Skeletal muscle cell (primary cell): Measurements from ENCODE around the gene IFNLR1.

Experiments
- DNase-seq: peaks from one replicate; pipeline ENCODE4 v3.0.0-alpha.2; 2010; ENCODE audit warnings: low read depth
- H3K4me3 ChIP-seq: 2 replicates; pipeline ENCODE4 v1.5.1; 2011; ENCODE audit warnings: low read depth, mild to moderate bottlenecking, control low read depth, low read length, moderate library complexity

IFNLR1 gene

DNA sequence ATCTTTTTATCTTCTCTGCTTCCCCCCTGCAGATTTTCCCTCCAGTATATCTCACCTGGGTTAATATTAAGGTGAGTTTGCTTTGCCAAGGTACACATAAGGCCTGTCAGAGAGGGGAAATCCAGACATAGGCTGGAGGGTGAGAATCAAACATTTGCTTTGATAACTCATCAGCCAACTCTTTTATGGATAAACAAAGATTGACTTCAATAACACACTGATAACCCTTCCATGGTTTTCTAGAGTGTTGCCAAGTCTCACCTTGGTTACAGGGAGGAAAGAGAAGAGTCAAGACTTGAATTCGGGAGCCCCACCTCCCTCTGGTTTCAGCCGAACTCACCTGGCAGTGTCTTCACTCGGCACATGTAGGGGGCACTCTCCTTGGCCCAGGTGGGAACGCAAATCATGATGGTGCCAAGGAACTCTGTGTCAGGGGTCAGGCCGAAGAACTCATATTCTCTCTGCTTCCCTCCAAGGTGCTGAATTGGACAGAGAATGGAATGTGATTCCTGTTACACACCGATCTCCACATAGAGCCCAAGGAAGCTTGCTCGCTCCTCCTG lies 59.2 kb downstream of the IFNLR1 start:
- H3K4me3 ChIP-seq: no peak overlapping the region
- DNase-seq: no peak

DNA sequence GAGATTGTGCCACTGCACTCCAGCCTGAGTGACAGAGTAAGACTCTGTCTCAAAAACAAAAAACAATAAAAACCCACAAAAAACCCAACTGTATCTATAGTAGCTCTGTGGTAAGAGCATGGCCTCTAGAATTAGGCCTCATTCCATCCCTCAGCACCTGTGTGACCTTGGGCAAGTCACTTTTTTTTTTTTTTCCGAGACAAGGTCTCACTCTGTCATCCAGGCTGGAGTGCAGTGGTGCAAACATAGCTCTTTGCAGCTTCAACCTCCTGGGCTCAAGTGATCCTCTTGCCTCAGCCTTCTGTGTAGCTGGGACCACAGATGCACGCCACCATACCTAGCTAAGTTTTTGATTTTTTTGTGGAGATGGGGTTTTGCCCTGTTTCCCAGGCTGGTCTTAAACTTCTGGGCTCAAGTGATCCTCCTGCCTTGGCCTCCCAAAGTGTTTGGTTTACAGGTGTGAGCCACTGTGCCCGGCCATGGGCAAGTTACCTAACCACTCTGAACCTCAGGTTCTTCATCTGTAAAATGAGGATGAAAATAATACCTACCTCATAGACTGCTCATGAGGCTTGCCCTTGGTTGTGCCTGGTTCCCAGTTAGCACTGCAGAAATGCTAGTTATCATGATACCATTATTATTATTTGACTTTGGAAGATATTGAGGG lies 59.8 kb downstream of the IFNLR1 start:
- no peak for DNase-seq
- no peak overlapping the region for H3K4me3 ChIP-seq

- no peak for DNase-seq
- no peak overlapping the region for H3K4me3 ChIP-seq
Measured at GRCh38 chr1:24126672-24127023, 60.4 kb downstream of the IFNLR1 start.

- H3K4me3 ChIP-seq: no peak overlapping the region
- no peak for DNase-seq
Measured at GRCh38 chr1:24126018-24126671, 60.9 kb downstream of the IFNLR1 start.

DNA sequence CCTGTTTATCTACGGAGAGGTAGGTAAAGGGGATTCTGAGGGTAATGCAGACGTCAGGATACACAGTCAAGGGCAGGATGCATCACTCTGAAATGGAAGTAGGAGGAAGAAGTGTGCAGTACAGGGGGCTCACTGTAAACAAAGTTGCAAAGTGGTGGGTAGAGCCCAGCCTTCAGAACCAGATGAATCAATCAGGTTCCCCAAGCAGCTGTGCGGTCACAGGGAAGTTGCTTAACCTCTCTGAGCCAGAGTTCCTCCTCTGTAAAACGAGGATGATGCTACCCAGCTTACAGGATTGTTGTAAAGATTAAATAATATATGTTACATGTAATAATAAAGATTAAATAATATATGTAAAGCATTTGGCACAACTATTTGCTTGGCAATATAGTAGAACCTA lies 61.6 kb downstream of the IFNLR1 start:
- H3K4me3 ChIP-seq: no peak overlapping the region
- no peak for DNase-seq

DNA sequence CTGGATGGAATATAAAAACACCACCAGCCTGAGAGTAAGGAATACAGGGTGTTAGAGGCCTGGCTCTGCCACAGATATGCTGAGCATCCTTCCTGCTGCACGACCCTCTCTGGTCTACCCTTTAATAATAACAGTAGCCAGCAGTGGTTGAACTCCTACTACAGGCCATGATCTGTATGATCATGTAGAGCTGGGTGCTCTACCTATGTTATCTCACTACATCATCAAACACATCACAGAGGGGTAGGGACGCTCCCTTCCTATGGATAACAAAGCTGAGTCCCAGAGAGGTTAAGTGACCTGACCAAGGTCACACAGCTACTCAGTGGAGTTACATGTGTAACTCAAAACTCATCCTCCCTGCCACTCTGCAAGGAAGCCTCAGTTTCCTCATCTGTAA lies 62.1 kb downstream of the IFNLR1 start:
- DNase-seq: no peak
- no peak overlapping the region for H3K4me3 ChIP-seq

DNA sequence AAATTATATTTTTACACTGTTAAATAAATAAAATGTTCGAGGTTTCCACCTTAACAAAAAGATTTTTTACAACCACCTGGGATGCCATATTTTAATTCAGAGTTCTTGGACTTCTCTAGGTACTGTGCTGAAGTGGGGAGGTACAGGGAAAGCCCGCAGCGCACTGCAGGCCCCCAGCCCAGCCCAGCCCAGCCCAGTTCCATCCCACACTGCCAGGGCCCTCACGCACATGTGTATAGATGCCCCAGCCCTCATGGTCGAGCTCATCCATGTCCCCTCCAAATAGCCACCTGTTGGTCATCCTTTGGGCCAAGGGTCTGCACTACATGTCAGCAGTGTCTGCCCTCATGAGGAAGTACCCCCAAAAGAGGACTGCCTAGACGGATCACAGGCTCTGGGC lies 63.5 kb downstream of the IFNLR1 start:
- H3K4me3 ChIP-seq: no peak overlapping the region
- no peak for DNase-seq

DNA sequence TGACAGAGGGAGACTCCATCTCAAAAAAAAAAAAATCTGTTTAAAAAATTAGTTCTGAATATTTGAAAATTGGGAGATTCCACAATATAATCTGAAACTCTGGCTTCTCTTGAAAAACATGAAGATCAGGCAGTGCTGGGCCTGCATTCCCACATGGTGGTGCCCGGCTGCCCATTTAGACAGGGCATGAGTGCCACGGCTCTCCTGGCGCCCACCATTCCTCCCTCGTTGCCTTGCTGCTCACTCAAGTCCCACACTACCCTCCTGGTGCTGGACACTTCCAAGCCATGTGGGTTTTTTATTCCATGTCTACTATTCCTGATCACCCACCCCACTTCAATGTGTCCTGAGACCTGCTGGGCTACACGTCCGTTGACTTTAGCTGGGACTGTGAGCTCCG lies 64.3 kb downstream of the IFNLR1 start:
- no peak overlapping the region for H3K4me3 ChIP-seq
- DNase-seq: no peak

- no peak overlapping the region for H3K4me3 ChIP-seq
Measured at GRCh38 chr1:24121406-24121805, 65.7 kb downstream of the IFNLR1 start.

DNA sequence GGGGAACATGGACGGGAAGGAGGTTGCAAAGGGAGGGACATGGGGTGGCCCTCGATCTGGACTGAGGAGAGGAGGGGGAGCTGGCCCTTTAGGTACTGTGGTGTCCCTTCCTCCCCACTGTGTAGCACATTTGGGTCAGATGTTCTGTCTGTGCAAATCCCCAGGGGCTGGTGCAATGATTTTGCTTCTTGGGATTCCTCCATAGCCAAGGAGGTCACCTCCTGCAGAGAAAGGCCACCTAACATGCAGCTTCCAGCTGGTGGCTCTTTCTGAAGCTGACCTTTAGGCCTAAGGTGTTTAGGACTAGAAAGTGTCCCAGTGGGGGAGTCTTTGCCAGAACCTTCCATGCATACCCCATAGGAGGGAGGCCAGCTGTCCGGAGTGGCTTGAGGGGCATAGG lies 66.1 kb downstream of the IFNLR1 start:
- no peak for DNase-seq
- no peak overlapping the region for H3K4me3 ChIP-seq

More at GRCh38 chr1:24121406-24121805, 65.7 kb downstream of the IFNLR1 start:
- no peak for DNase-seq

DNA sequence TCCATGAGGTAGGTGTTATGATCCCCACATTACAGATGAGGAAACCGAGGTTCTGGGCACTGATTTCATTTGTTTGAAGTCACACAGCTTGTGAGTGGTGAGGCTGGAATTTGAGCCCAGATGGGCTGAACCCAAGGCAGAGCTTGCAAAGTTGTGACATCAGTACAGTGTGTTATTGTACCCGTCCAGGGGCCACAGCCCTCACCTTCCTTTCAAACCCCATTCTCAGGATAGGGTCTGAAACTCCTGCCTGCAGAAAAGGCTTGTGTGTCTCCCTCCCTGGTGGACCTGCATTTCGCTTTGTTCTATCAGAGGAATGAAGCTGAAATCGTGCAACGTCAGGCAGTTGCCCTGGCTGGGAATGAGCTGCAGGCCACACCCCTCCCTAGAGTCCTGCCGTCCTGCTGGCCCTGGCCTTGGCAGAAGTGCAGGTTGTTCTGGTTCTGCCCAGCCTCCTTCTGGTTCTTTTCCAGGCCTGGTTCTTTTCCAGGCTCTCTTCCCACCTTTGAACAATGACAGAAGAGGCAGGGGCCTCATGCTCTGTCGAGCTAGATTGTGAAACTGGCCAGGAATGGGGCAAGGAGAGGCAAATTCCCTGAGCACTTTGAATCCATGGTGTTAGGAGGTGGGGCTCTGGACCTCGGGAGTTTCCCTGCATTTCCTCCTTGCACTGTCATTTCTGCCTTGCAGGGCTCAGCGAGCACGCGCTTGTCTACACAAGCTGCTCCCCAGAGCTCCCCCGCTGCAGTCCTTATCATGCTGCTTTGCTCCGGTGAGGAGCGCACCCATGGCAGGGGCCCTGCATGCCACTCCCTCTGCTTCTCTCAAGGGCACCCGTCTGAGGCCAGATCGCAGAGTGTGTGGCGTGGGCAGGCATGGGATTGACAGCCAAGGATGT lies 67.0 kb downstream of the IFNLR1 start:
- DNase-seq: no peak
- H3K4me3 ChIP-seq: no peak overlapping the region

DNA sequence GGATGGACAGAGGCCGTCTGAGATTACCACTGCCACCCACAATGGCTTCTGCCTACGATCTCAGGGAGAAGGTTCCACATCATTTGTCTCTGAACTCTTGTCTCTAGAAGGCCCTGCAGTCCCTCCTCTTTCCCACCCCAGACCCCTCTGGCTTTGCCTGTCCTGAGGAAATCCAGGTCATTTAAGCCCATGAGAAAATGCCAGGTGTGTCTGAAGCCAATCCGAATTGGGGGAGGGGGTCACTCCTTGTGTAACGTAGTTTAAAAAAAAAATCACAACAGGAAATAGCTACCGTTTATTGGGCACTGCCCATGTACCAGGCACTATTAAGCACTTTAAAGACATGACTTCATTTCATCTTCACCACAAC lies 67.6 kb downstream of the IFNLR1 start:
- H3K4me3 ChIP-seq: no peak overlapping the region
- no peak for DNase-seq

DNA sequence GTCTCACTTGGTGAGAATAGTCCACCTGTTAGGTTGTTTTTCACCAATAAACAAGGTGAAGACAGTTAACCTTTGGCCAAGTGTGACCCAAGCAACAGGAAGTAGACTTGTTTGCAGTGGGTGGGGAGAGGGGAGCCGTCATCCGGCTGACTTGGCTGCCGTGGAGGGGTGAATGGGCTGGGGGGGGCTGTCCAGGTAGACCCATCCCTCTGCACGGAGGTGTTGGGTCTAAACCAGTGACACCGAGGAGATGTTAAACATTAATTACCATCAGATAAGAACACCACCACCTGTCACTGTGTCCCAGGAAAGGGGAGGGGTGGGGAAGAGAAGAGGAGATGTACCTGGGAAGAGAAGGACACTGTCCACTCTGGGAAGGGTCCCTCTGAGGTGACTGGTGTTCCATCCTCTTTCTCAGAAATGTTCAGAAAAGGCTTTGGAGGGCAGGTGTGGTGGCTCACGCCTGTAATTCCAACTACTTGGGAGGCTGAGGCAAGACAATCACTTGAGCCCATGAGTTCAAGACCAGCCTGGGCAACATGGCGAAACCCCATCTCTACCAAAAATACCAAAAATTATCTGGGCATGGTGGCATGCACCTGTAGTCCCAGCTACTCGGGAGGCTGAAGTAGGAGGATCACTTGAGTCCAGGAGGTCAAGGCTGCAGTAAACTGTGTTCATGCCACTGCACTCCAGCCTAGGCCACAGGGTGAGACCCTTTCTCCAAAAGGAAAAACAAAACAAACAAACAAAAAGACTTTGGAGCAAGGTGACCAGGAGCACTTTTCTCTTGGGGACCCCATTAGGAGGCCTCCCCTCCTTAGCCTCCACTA lies 68.5 kb downstream of the IFNLR1 start:
- H3K4me3 ChIP-seq: no peak overlapping the region
- DNase-seq: no peak

DNA sequence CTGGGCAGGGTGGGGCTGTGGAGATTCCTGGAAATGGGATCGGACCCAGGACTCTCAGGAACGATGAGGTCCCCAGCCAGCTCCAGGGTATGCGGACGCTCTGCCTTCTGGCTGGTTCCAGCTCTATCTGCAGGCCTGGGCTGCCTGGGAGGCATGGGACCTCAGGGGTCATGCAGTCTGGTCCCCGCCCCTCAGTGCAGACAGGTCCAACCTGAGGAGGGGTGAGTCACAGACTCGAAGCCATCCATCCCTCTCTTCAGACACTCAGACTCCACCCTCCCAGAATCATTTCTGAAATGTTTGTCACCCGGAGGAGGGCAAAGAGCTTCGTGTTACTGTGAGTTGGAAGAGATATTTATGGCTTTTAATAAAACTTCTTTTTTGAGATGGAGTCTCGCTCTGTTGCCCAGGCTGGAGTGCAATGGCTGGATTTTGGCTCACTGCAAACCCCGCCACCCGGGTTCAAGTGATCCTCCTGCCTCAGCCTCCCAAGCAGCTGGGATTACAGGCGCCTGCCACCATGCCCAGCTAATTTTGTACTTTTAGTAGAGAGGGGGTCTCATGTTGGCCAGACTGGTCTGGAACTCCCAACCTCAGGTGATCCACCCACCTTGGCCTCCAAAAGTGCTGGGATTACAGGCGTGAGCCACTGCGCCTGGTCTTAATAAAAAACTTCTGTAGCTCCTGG lies 69.2 kb downstream of the IFNLR1 start:
- no peak for DNase-seq
- H3K4me3 ChIP-seq: no peak overlapping the region

GRCh38 chr1:24117132-24117531 lies 70.0 kb downstream of the IFNLR1 start:
- DNase-seq: no peak
- H3K4me3 ChIP-seq: no peak overlapping the region

DNA sequence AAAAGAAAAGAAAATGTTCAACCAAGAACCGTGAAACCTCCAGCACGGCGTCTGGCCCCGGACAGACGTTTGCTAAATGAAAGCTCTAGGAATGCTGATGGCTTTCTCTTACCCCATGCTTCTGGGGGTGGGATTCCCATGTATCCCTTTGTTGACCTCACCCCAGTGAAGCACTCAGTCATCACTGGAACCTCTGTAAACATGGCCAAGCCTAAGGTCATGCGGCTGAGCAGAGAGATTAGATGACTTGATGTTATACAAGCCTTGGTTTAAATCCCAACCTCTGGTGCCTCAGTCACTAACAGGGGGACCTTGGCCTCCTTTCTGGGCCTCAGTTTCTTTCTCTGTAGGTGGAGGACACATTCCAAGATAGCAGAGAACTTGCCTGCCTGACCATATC lies 72.3 kb downstream of the IFNLR1 start:
- no peak overlapping the region for H3K4me3 ChIP-seq
- DNase-seq: no peak

GRCh38 chr1:24113641-24114033 lies 73.5 kb downstream of the IFNLR1 start:
- DNase-seq: no peak
- no peak overlapping the region for H3K4me3 ChIP-seq

DNA sequence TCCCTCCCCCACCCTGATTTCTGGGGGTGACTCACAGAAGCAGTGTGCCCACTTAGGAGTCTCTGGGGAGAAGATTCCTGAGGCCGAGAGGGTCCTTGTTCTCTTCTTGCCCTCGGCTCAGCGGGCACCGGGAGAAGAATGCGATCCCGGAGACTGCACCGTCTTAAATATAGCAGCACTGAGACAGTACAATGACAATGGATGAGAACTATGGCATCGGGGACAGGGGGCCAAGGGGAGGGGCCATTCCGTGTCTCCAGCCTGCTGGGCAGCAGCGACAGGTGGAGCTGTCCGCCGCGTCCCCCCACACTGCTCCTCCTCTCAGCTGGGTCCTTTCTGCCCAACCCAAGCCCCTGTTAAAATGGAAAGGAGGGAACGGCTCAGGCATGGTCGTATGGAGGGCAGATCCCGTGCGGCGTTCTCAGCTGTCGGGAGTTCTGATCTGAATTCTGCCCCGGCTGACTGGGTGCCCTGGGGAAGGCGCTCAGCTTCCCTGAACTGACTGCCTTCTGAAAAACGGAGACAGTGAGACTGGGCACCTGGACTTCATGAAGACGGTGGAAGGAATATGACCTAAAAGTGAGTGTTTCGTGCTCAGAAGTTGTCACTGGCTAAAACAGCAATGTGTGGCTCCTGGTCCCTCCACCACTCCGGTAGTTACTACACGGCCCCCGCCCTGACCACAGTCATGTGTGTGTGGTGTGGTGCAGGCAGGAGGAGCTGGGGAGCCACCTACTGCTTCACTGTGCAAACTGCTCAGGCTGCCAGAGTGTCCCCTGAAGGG lies 74.9 kb downstream of the IFNLR1 start, which contains the start of gene MYOM3:
Gene MYOM3, minus strand, starts transcription at position 140 of the 784 bp plus-strand sequence. CDS start 3,499 bp downstream, outside the sequence.
- H3K4me3 ChIP-seq: peak within 1 kb of the TSS; percentile 12
- peak; percentile 53 for DNase-seq
